Left ventricle myocardium inferior (tissue), 1 donor: ENCODE results near the gene MBD3L3. TPM values are rescaled to one million over a fixed set of nuclear protein-coding genes. Genes with fewer than 3 reads are reported as not detected.

Experiments
- DNase-seq: peaks from one replicate; pipeline ENCODE4 v3.0.0-alpha.2; 2020
- H3K27ac ChIP-seq: fragments of 200-600 bp; replicated peaks from 2 replicates; pipeline ENCODE4 v1.8.0; 2021
- H3K27me3 ChIP-seq: fragments of 200-600 bp; 2 replicates; pipeline ENCODE4 v1.8.0; 2021; ENCODE audit warnings: low read depth
- H3K36me3 ChIP-seq: fragments of 200-600 bp; 2 replicates; pipeline ENCODE4 v1.8.0; 2021
- H3K4me1 ChIP-seq: fragments of 200-600 bp; 2 replicates; pipeline ENCODE4 v1.8.0; 2021
- H3K4me3 ChIP-seq: fragments of 200-600 bp; 2 replicates; pipeline ENCODE4 v1.8.0; 2021; ENCODE audit warnings: mild to moderate bottlenecking, moderate library complexity
- H3K9me3 ChIP-seq: fragments of 200-600 bp; replicated peaks from 2 replicates; pipeline ENCODE4 v1.8.0; 2021
- CTCF ChIP-seq: fragments of 200-600 bp; IDR thresholded peaks from 2 replicates; pipeline ENCODE4 v1.8.0; 2021; ENCODE audit warnings: antibody characterized with exemption, mild to moderate bottlenecking, borderline replicate concordance
- intact Hi-C: fragments of 100-400 bp; cut with micrococcal nuclease; formaldehyde crosslinking; loops from one replicate; pipeline ENCODE4 v1.11.0; 2022
- total RNA-seq: library from RNA; stranded (reverse); fragmentation: NEBNext Ultra II Directional; extraction: Animal tissue kit (Norgen Biotek cat#: 25700); gene quantifications from one replicate; pipeline ENCODE4 v1.2.1, GENCODE V29; 2021
- donor health status: DM: no; HTN: yes; CAD: no; lungs with severe emphysema.

The MBD3L3 gene
- total RNA-seq, 1 donor from 2014 or later: not detected

GRCh38 chr19:7098701-7099596, 40.5 kb upstream of the MBD3L3 start:
- Histone ChIP-seq H3K27me3 (no peaks in the 10 kb centered on the region), H3K36me3 (peaks cover 13% of the 10 kb centered on the region), H3K27ac (peak overlapping the region; percentile 91), H3K4me1 (peaks cover 20% of the 10 kb centered on the region), H3K9me3 (peaks cover 39% of the 10 kb centered on the region), H3K4me3 (peak overlapping the region; percentile 69)
- DNase-seq: peak; percentile 90
- intact Hi-C loops: no loop called here
- TF ChIP-seq CTCF: no peak

- Histone ChIP-seq H3K9me3 (peaks cover 48% of the 10 kb centered on the region), H3K36me3 (peaks cover 13% of the 10 kb centered on the region), H3K27ac (peak overlapping the region; percentile 91), H3K4me3 (peak overlapping the region; percentile 69), H3K4me1 (peaks cover 20% of the 10 kb centered on the region), H3K27me3 (no peaks in the 10 kb centered on the region)
- TF ChIP-seq CTCF: no peak
- intact Hi-C loops: no loop called here
- DNase-seq: no peak
Observed at GRCh38 chr19:7098096-7098495, 39.6 kb upstream of the MBD3L3 start.

- Histone ChIP-seq H3K4me3 (no peak overlapping the region), H3K9me3 (peaks cover 100% of the 10 kb centered on the region), H3K27me3 (no peaks in the 10 kb centered on the region), H3K4me1 (no peaks in the 10 kb centered on the region), H3K36me3 (peaks cover 77% of the 10 kb centered on the region), H3K27ac (no peak overlapping the region)
- intact Hi-C loops: no loop called here
- no peak for DNase-seq
- no peak for TF ChIP-seq CTCF
Observed at GRCh38 chr19:7088999-7089398, 30.5 kb upstream of the MBD3L3 start.

GRCh38 chr19:7083076-7083956, 24.8 kb upstream of the MBD3L3 start:
- Histone ChIP-seq H3K4me3 (no peak overlapping the region), H3K27me3 (no peaks in the 10 kb centered on the region), H3K4me1 (no peaks in the 10 kb centered on the region), H3K27ac (no peak overlapping the region), H3K36me3 (peaks cover 93% of the 10 kb centered on the region), H3K9me3 (peaks cover 100% of the 10 kb centered on the region)
- intact Hi-C loops: no loop called here
- TF ChIP-seq CTCF: no peak
- DNase-seq: no peak

GRCh38 chr19:7078008-7078407, 19.5 kb upstream of the MBD3L3 start:
- H3K4me3 ChIP-seq: no peak overlapping the region
- intact Hi-C loops: no loop called here

More at GRCh38 chr19:7078008-7078407, 19.5 kb upstream of the MBD3L3 start:
- H3K27me3 ChIP-seq: no peaks in the 10 kb centered on the region
- H3K9me3 ChIP-seq: peaks cover 80% of the 10 kb centered on the region
- H3K27ac ChIP-seq: no peak overlapping the region
- H3K4me1 ChIP-seq: no peaks in the 10 kb centered on the region
- H3K36me3 ChIP-seq: peaks cover 99% of the 10 kb centered on the region
- DNase-seq: no peak
- TF ChIP-seq CTCF: no peak
